ENCODE measurements around the gene TNFRSF19.

GRCh38 chr13:23685416-23685815 lies 115.2 kb downstream of the TNFRSF19 start:
- no peak for TF ChIP-seq SUZ12 (IDR thresholded peaks at IDR 0.05; ENCODE audit: extremely low read depth, insufficient read depth, insufficient read length)
- no peak for TF ChIP-seq ZNF274 (IDR thresholded peaks at IDR 0.05; ENCODE audit: low read depth, low read length)

Measured in NT2/D1 (cell line).